Endothelial cell (in vitro differentiated cells): ENCODE measurements around the gene KDM2B. TPM values are rescaled to one million over a fixed set of nuclear protein-coding genes. Genes with fewer than 3 reads are reported as not detected.

ENCODE experiments used
- DNase-seq: peaks from one replicate; pipeline ENCODE4 v3.0.0; 2021; ENCODE audit warnings: low spot score
- H3K27ac Mint-ChIP-seq: one replicate; pipeline ENCODE4 v1.8.0; 2021; ENCODE audit warnings: mixed read lengths, inconsistent platforms; ENCODE audit not compliant: unreplicated experiment
- H3K27me3 Mint-ChIP-seq: one replicate; pipeline ENCODE4 v1.8.0; 2021; ENCODE audit warnings: mild to moderate bottlenecking, moderate library complexity, mixed read lengths, inconsistent platforms; ENCODE audit not compliant: unreplicated experiment
- H3K36me3 Mint-ChIP-seq: one replicate; pipeline ENCODE4 v1.8.0; 2021; ENCODE audit warnings: mild to moderate bottlenecking, low read depth, mixed read lengths, inconsistent platforms; ENCODE audit not compliant: unreplicated experiment
- H3K4me1 Mint-ChIP-seq: one replicate; pipeline ENCODE4 v1.8.0; 2021; ENCODE audit warnings: mild to moderate bottlenecking, mixed read lengths, inconsistent platforms; ENCODE audit not compliant: unreplicated experiment
- H3K4me3 Mint-ChIP-seq: one replicate; pipeline ENCODE4 v1.8.0; 2021; ENCODE audit warnings: mild to moderate bottlenecking, mixed read lengths, inconsistent platforms; ENCODE audit not compliant: unreplicated experiment
- H3K9me3 Mint-ChIP-seq: one replicate; pipeline ENCODE4 v1.8.0; 2021; ENCODE audit warnings: mixed read lengths, inconsistent platforms; ENCODE audit not compliant: unreplicated experiment
- CTCF ChIP-seq: fragments of 200-600 bp; sonication (generic); IDR thresholded peaks from one replicate; pipeline ENCODE4 v1.5.0; 2021; ENCODE audit warnings: antibody characterized with exemption; ENCODE audit not compliant: unreplicated experiment
- total RNA-seq: library from RNA; stranded (reverse); fragmentation: NEBNext Ultra II Directional; extraction: Animal tissue kit (Norgen Biotek cat#: 25700); gene quantifications from one replicate; pipeline ENCODE4 v1.2.1, GENCODE V29; 2021; ENCODE audit not compliant: unreplicated experiment

KDM2B gene
- total RNA-seq, 1 donor from 2014 or later, result 36.7 TPM

- peak overlapping the region; percentile 48 for H3K27ac Mint-ChIP-seq
- H3K4me3 Mint-ChIP-seq, result no peak overlapping the region
- no peak for DNase-seq
- peaks cover 3% of the 10 kb centered on the region for H3K4me1 Mint-ChIP-seq
- no peaks in the 10 kb centered on the region for H3K36me3 Mint-ChIP-seq
- H3K9me3 Mint-ChIP-seq, result no peaks in the 10 kb centered on the region
- peaks cover 3% of the 10 kb centered on the region for H3K27me3 Mint-ChIP-seq
- TF ChIP-seq CTCF, result no peak
Measured at GRCh38 chr12:121545480-121545879, 35.3 kb downstream of the KDM2B start.

- Mint-ChIP-seq H3K27me3 (peaks cover 4% of the 10 kb centered on the region), H3K4me1 (peaks cover 3% of the 10 kb centered on the region), H3K9me3 (no peaks in the 10 kb centered on the region), H3K36me3 (no peaks in the 10 kb centered on the region), H3K27ac (no peak overlapping the region), H3K4me3 (no peak overlapping the region)
- TF ChIP-seq CTCF, result no peak
- DNase-seq, result no peak
Measured at GRCh38 chr12:121543786-121544185, 37.0 kb downstream of the KDM2B start.

GRCh38 chr12:121539908-121540307 lies 40.9 kb downstream of the KDM2B start:
- Mint-ChIP-seq H3K4me3 (no peak overlapping the region), H3K36me3 (no peaks in the 10 kb centered on the region), H3K27ac (no peak overlapping the region), H3K4me1 (peaks cover 5% of the 10 kb centered on the region), H3K9me3 (no peaks in the 10 kb centered on the region), H3K27me3 (peaks cover 10% of the 10 kb centered on the region)
- DNase-seq, result no peak
- TF ChIP-seq CTCF, result no peak

- Mint-ChIP-seq H3K4me3 (peak overlapping the region; percentile 87), H3K27me3 (peaks cover 8% of the 10 kb centered on the region), H3K27ac (no peak overlapping the region), H3K36me3 (peaks cover under 1% of the 10 kb centered on the region), H3K9me3 (no peaks in the 10 kb centered on the region), H3K4me1 (peaks cover 5% of the 10 kb centered on the region)
- DNase-seq, result no peak
- no peak for TF ChIP-seq CTCF
Measured at GRCh38 chr12:121538699-121539061, 42.1 kb downstream of the KDM2B start.

GRCh38 chr12:121537814-121538698 lies 42.8 kb downstream of the KDM2B start:
- Mint-ChIP-seq H3K27me3 (peaks cover 8% of the 10 kb centered on the region), H3K36me3 (peaks cover 3% of the 10 kb centered on the region), H3K27ac (no peak overlapping the region), H3K4me3 (peak overlapping the region; percentile 87), H3K4me1 (peaks cover 11% of the 10 kb centered on the region), H3K9me3 (no peaks in the 10 kb centered on the region)
- no peak for TF ChIP-seq CTCF
- peak; percentile 24 for DNase-seq
